Measurements from ENCODE around the gene CDK5. TPM values are rescaled to one million over a fixed set of nuclear protein-coding genes. Genes with fewer than 3 reads are reported as not detected.

The CDK5 gene
- total and polyA plus RNA-seq, 2 of the 13 experiments (the other 11 are each of a cell fraction or from before 2014, with no cell fraction given) = 16.4 to 21.3 TPM

DNA sequence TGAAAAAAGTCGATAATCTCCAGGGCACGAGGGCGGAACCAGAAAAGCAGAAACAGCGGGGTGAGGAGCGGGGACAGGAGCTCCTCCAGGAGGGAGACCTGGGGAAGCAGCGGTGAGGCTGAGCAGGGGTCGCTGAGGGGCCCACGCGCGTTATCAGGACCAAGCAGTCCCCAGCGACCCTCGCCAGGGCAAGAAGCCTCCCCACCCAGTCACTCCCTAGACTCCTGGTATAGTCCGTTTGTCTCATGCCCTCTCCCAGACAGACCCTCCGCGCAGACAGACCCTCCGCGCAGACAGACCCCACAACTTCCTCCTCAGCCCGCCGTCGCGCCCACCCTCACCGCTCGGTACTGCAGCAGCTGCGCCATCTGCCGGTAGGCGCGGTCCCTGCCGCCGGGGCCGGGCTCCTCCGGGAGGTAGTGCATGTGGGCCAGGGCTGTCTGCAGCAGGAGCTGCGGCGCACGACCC lies 39.7 kb downstream of the CDK5 start (continued):
- TF ChIP-seq, protein P1, sequence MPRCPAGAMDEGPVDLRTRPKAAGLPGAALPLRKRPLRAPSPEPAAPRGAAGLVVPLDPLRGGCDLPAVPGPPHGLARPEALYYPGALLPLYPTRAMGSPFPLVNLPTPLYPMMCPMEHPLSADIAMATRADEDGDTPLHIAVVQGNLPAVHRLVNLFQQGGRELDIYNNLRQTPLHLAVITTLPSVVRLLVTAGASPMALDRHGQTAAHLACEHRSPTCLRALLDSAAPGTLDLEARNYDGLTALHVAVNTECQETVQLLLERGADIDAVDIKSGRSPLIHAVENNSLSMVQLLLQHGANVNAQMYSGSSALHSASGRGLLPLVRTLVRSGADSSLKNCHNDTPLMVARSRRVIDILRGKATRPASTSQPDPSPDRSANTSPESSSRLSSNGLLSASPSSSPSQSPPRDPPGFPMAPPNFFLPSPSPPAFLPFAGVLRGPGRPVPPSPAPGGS (CRISPR knock-in tag; IDR thresholded peaks at IDR 0.05) = no peak
- TF ChIP-seq ZNF33A (CRISPR knock-in tag; IDR thresholded peaks at IDR 0.05; ENCODE audit: borderline replicate concordance) (no peak), ZZZ3 (CRISPR knock-in tag; IDR thresholded peaks at IDR 0.05; ENCODE audit: borderline replicate concordance) (no peak), ZFP82 (CRISPR knock-in tag; IDR thresholded peaks at IDR 0.05; ENCODE audit: borderline replicate concordance) (no peak), ZNF460 (CRISPR knock-in tag; IDR thresholded peaks at IDR 0.05; ENCODE audit: borderline replicate concordance) (no peak), ZEB1 (IDR thresholded peaks at IDR 0.05; ENCODE audit: insufficient replicate concordance, low read depth) (no peak), ZNF468 (CRISPR knock-in tag; IDR thresholded peaks at IDR 0.05) (no peak), ZNF777 (CRISPR knock-in tag; IDR thresholded peaks at IDR 0.05) (peak; percentile 48; the same call in 1 of the 2 replicates), ZFX (CRISPR knock-in tag; IDR thresholded peaks at IDR 0.05; ENCODE audit: low read depth) (peak; percentile 34; the same call in 1 of the 2 replicates), ZSCAN20 (CRISPR knock-in tag; IDR thresholded peaks at IDR 0.05; ENCODE audit: borderline replicate concordance) (no peak)
- TF ChIP-seq, protein P2, sequence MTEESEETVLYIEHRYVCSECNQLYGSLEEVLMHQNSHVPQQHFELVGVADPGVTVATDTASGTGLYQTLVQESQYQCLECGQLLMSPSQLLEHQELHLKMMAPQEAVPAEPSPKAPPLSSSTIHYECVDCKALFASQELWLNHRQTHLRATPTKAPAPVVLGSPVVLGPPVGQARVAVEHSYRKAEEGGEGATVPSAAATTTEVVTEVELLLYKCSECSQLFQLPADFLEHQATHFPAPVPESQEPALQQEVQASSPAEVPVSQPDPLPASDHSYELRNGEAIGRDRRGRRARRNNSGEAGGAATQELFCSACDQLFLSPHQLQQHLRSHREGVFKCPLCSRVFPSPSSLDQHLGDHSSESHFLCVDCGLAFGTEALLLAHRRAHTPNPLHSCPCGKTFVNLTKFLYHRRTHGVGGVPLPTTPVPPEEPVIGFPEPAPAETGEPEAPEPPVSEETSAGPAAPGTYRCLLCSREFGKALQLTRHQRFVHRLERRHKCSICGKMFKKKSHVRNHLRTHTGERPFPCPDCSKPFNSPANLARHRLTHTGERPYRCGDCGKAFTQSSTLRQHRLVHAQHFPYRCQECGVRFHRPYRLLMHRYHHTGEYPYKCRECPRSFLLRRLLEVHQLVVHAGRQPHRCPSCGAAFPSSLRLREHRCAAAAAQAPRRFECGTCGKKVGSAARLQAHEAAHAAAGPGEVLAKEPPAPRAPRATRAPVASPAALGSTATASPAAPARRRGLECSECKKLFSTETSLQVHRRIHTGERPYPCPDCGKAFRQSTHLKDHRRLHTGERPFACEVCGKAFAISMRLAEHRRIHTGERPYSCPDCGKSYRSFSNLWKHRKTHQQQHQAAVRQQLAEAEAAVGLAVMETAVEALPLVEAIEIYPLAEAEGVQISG (CRISPR knock-in tag; IDR thresholded peaks at IDR 0.05) = 0 out of 2 replicates have a peak, but pooled peaks have one; percentile 17
- TF ChIP-seq, protein P3, sequence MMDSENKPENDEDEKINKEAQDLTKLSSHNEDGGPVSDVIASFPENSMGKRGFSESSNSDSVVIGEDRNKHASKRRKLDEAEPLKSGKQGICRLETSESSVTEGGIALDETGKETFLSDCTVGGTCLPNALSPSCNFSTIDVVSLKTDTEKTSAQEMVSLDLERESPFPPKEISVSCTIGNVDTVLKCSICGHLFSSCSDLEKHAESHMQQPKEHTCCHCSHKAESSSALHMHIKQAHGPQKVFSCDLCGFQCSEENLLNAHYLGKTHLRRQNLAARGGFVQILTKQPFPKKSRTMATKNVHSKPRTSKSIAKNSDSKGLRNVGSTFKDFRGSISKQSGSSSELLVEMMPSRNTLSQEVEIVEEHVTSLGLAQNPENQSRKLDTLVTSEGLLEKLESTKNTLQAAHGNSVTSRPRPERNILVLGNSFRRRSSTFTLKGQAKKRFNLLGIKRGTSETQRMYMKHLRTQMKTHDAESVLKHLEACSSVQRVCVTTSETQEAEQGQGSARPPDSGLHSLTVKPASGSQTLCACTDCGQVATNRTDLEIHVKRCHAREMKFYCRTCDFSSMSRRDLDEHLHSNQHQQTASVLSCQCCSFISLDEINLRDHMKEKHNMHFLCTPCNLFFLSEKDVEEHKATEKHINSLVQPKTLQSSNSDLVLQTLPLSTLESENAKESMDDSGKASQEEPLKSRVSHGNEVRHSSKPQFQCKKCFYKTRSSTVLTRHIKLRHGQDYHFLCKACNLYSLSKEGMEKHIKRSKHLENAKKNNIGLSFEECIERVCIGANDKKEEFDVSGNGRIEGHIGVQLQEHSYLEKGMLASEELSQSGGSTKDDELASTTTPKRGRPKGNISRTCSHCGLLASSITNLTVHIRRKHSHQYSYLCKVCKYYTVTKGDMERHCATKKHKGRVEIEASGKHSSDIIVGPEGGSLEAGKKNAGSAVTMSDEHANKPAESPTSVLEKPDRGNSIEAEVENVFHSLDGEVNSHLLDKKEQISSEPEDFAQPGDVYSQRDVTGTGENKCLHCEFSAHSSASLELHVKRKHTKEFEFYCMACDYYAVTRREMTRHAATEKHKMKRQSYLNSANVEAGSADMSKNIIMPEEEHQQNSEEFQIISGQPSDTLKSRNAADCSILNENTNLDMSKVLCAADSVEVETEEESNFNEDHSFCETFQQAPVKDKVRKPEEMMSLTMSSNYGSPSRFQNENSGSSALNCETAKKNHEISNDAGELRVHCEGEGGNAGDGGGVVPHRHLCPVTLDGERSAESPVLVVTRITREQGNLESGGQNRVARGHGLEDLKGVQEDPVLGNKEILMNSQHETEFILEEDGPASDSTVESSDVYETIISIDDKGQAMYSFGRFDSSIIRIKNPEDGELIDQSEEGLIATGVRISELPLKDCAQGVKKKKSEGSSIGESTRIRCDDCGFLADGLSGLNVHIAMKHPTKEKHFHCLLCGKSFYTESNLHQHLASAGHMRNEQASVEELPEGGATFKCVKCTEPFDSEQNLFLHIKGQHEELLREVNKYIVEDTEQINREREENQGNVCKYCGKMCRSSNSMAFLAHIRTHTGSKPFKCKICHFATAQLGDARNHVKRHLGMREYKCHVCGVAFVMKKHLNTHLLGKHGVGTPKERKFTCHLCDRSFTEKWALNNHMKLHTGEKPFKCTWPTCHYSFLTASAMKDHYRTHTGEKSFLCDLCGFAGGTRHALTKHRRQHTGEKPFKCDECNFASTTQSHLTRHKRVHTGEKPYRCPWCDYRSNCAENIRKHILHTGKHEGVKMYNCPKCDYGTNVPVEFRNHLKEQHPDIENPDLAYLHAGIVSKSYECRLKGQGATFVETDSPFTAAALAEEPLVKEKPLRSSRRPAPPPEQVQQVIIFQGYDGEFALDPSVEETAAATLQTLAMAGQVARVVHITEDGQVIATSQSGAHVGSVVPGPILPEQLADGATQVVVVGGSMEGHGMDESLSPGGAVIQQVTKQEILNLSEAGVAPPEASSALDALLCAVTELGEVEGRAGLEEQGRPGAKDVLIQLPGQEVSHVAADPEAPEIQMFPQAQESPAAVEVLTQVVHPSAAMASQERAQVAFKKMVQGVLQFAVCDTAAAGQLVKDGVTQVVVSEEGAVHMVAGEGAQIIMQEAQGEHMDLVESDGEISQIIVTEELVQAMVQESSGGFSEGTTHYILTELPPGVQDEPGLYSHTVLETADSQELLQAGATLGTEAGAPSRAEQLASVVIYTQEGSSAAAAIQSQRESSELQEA (CRISPR knock-in tag; IDR thresholded peaks at IDR 0.05; ENCODE audit: not compliant biosample characterization) = peak; percentile 64
- TF ChIP-seq, protein P4, sequence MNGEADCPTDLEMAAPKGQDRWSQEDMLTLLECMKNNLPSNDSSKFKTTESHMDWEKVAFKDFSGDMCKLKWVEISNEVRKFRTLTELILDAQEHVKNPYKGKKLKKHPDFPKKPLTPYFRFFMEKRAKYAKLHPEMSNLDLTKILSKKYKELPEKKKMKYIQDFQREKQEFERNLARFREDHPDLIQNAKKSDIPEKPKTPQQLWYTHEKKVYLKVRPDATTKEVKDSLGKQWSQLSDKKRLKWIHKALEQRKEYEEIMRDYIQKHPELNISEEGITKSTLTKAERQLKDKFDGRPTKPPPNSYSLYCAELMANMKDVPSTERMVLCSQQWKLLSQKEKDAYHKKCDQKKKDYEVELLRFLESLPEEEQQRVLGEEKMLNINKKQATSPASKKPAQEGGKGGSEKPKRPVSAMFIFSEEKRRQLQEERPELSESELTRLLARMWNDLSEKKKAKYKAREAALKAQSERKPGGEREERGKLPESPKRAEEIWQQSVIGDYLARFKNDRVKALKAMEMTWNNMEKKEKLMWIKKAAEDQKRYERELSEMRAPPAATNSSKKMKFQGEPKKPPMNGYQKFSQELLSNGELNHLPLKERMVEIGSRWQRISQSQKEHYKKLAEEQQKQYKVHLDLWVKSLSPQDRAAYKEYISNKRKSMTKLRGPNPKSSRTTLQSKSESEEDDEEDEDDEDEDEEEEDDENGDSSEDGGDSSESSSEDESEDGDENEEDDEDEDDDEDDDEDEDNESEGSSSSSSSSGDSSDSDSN (CRISPR knock-in tag; IDR thresholded peaks at IDR 0.05) = peak; percentile 38; the same call in 1 of the 2 replicates

Measured in HepG2 (cell line).